Fibroblast of the conjunctiva (primary cell): ENCODE data around the gene OPN1MW.
"Not testable (repeated sequence)": the region's sequence is repeated elsewhere in the genome, so short reads cannot be mapped to it uniquely, and the experiment has no call there.

Source experiments
- DNase-seq: peaks from one replicate; pipeline ENCODE4 v3.0.0-alpha.2; 2010; ENCODE audit warnings: low read depth

The OPN1MW gene

GRCh38 chrX:154211057-154211456 lies 28.7 kb downstream of the OPN1MW start:
- not testable (repeated sequence) for DNase-seq

- DNase-seq, result not testable (repeated sequence)
These were observed 29.1 kb downstream of the OPN1MW start for GRCh38 chrX:154211499-154211898.

GRCh38 chrX:154219456-154219855 lies 37.1 kb downstream of the OPN1MW start, which contains the start of gene OPN1MW2:
OPN1MW2 (plus strand) TSS chrX:154219756; CDS start chrX:154219816, 60 bp downstream.
- not testable (repeated sequence) for DNase-seq

GRCh38 chrX:154225292-154225691 lies 42.9 kb downstream of the OPN1MW start:
- DNase-seq, result not testable (repeated sequence)

GRCh38 chrX:154226706-154227105 lies 44.3 kb downstream of the OPN1MW start:
- DNase-seq, result not testable (repeated sequence)

- DNase-seq, result not testable (repeated sequence)
These were observed 49.0 kb downstream of the OPN1MW start for GRCh38 chrX:154231443-154231842.

GRCh38 chrX:154233620-154234019 lies 51.2 kb downstream of the OPN1MW start:
- DNase-seq, result not testable (repeated sequence)

- not testable (repeated sequence) for DNase-seq
These were observed 56.7 kb downstream of the OPN1MW start for GRCh38 chrX:154238939-154239559.

GRCh38 chrX:154239982-154240503 lies 57.6 kb downstream of the OPN1MW start:
- DNase-seq, result not testable (repeated sequence)
